ENCODE measurements around the gene EPB41L2.

DNA sequence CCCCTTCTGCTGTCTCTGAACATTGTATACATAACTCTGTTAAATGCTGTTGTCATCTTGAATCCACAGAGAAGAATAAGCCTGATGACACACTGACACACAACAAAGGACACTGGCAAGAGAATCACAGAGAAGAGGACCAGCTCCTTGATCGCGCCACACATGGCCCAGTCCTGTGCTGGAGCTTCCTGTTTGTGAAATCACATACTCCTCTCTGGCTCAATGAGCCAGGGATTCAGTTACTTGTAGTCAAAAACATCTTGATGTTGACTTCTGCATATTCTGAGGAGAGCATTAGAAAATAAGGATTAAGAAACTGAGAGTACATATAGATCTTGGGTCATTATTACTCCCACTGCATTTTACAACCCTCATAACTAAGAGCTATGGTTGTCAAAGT lies 100.1 kb downstream of the EPB41L2 start:
- TF ChIP-seq, protein P1, sequence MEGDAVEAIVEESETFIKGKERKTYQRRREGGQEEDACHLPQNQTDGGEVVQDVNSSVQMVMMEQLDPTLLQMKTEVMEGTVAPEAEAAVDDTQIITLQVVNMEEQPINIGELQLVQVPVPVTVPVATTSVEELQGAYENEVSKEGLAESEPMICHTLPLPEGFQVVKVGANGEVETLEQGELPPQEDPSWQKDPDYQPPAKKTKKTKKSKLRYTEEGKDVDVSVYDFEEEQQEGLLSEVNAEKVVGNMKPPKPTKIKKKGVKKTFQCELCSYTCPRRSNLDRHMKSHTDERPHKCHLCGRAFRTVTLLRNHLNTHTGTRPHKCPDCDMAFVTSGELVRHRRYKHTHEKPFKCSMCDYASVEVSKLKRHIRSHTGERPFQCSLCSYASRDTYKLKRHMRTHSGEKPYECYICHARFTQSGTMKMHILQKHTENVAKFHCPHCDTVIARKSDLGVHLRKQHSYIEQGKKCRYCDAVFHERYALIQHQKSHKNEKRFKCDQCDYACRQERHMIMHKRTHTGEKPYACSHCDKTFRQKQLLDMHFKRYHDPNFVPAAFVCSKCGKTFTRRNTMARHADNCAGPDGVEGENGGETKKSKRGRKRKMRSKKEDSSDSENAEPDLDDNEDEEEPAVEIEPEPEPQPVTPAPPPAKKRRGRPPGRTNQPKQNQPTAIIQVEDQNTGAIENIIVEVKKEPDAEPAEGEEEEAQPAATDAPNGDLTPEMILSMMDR (IDR thresholded peaks at IDR 0.05 in 8 of 11, conservative IDR thresholded peaks at IDR 0.05 in 3 of 11): no peak
- TF ChIP-seq POLR2A (IDR thresholded peaks at IDR 0.05): no peak
- TF ChIP-seq POLR2AphosphoS5 (IDR thresholded peaks at IDR 0.05): no peak

Measured in spleen (tissue), 7 donors.